ENCODE data around the gene CCDC47.

The CCDC47 gene

GRCh38 chr17:63705657-63706056 is 67.7 kb downstream of the CCDC47 start:
- H3K27ac ChIP-seq (ENCODE audit: extremely low read depth, low read depth, low read length) = 0 out of 2 replicates have a peak overlapping the region, but pooled peaks have one; percentile 7
- H3K4me1 ChIP-seq (ENCODE audit: control insufficient read depth, insufficient read depth, low read length) = no peaks in the 10 kb centered on the region
- H3K36me3 ChIP-seq (ENCODE audit: control insufficient read depth in 2 of 2, insufficient read depth in 1 of 2, low read length in 2 of 2) = peaks cover 12 to 76% of the 10 kb centered on the region in 2 experiments
- POLR2A ChIA-PET = interaction anchor here (1.1 to 1.2 kb wide), 2 partner anchors 9 to 84 kb away, joined by 3 read pairs; partner anchors contain the start of gene MAP3K3
- H3K9me3 ChIP-seq (ENCODE audit: control insufficient read depth, insufficient read depth, low read depth, low read length) = no peaks in the 10 kb centered on the region
- CTCF ChIA-PET = interaction anchor here (0.7 to 1.4 kb wide), 3 partner anchors 9 to 10 kb away, joined by 3 to 6 read pairs (median 3); no protein-coding TSS in a partner anchor
- TF ChIP-seq ZBTB8A (tag by site-specific recombination; IDR thresholded peaks at IDR 0.05) = no peak
- TF ChIP-seq ZNF175 (tag by site-specific recombination; IDR thresholded peaks at IDR 0.05) = no peak
- no peak for TF ChIP-seq ELK4 (IDR thresholded peaks at IDR 0.05; ENCODE audit: borderline replicate concordance, low read depth, low read length)
- no peak for TF ChIP-seq ZNF148 (tag by site-specific recombination; IDR thresholded peaks at IDR 0.05; ENCODE audit: borderline replicate concordance)
- TF ChIP-seq ZNF423 (tag by site-specific recombination; IDR thresholded peaks at IDR 0.05) = no peak
- TF ChIP-seq ZNF670 (tag by site-specific recombination; IDR thresholded peaks at IDR 0.05; ENCODE audit: low read depth) = no peak
- TF ChIP-seq ZNF645 (tag by site-specific recombination; IDR thresholded peaks at IDR 0.05) = no peak
- no peak for TF ChIP-seq ZNF394 (tag by site-specific recombination; IDR thresholded peaks at IDR 0.05; ENCODE audit: borderline replicate concordance)
- TF ChIP-seq ZNF530 (tag by site-specific recombination; IDR thresholded peaks at IDR 0.05; ENCODE audit: low read depth) = no peak
- no peak for TF ChIP-seq ZNF830 (tag by site-specific recombination; IDR thresholded peaks at IDR 0.05; ENCODE audit: low read depth)
- TF ChIP-seq ZNF248 (tag by site-specific recombination; IDR thresholded peaks at IDR 0.05) = no peak
- no peak for TF ChIP-seq ZSCAN16 (tag by site-specific recombination; IDR thresholded peaks at IDR 0.05)
- no peak for TF ChIP-seq PRDM1 (tag by site-specific recombination; IDR thresholded peaks at IDR 0.05)
- H3K4me3 ChIP-seq (ENCODE audit: low read depth, low read length) = no peak overlapping the region

GRCh38 chr17:63704836-63705235 is 68.6 kb downstream of the CCDC47 start:
- H3K36me3 ChIP-seq (ENCODE audit: control insufficient read depth in 2 of 2, insufficient read depth in 1 of 2, low read length in 2 of 2) = peaks cover 8 to 68% of the 10 kb centered on the region in 2 experiments
- H3K4me3 ChIP-seq (ENCODE audit: low read depth, low read length) = no peak overlapping the region
- no peaks in the 10 kb centered on the region for H3K4me1 ChIP-seq (ENCODE audit: control insufficient read depth, insufficient read depth, low read length)
- TF ChIP-seq AEBP2 (tag by site-specific recombination; IDR thresholded peaks at IDR 0.05; ENCODE audit: borderline replicate concordance) (no peak), ZNF777 (tag by site-specific recombination; IDR thresholded peaks at IDR 0.05; ENCODE audit: borderline replicate concordance) (no peak), ZNF184 (tag by site-specific recombination; IDR thresholded peaks at IDR 0.05) (no peak), ZNF138 (tag by site-specific recombination; IDR thresholded peaks at IDR 0.05; ENCODE audit: borderline replicate concordance) (no peak), ZNF121 (tag by site-specific recombination; IDR thresholded peaks at IDR 0.05) (no peak), MEIS1 (CRISPR knock-in tag; IDR thresholded peaks at IDR 0.05; ENCODE audit: borderline replicate concordance) (no peak)
- POLR2A ChIA-PET = no interaction called here
- no peaks in the 10 kb centered on the region for H3K9me3 ChIP-seq (ENCODE audit: control insufficient read depth, insufficient read depth, low read depth, low read length)
- CTCF ChIA-PET = interaction anchor here (1.3 to 1.4 kb wide), 2 partner anchors 8 to 9 kb away, joined by 3 to 6 read pairs; no protein-coding TSS in a partner anchor
- H3K27ac ChIP-seq (ENCODE audit: extremely low read depth, low read depth, low read length) = no peak overlapping the region
